ENCODE data around the gene INTS2.

Gene INTS2

GRCh38 chr17:61966191-61966590 lies 38.4 kb upstream of the INTS2 start:
- TF ChIP-seq CTCF (IDR thresholded peaks at IDR 0.05; ENCODE audit: low read depth, low read length), result no peak

DNA sequence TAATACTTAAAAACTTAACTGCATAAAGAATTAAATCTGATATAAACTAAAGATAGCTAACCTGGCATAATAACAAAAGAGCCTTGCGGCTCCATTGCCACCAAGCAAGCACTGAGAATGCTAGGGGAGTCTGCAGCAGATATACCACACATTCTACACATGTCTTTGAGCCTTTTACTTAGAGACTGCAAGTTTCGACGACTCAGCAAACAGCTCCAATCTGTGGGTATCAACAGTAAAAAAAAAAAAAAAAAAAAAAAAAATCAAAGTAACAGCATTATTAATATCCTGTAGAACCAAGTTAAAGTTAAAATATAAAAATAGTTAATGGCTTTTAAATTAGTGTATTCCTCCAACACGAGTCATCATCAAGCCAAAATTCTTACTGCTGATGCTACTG lies 27.8 kb upstream of the INTS2 start:
- H3K4me3 ChIP-seq (ENCODE audit: low read depth, low read length), result no peak overlapping the region
- no peak for TF ChIP-seq CTCF (IDR thresholded peaks at IDR 0.05; ENCODE audit: low read depth, low read length)

More at GRCh38 chr17:61966191-61966590, 38.4 kb upstream of the INTS2 start:
- no peak overlapping the region for H3K4me3 ChIP-seq (ENCODE audit: low read depth, low read length)

DNA sequence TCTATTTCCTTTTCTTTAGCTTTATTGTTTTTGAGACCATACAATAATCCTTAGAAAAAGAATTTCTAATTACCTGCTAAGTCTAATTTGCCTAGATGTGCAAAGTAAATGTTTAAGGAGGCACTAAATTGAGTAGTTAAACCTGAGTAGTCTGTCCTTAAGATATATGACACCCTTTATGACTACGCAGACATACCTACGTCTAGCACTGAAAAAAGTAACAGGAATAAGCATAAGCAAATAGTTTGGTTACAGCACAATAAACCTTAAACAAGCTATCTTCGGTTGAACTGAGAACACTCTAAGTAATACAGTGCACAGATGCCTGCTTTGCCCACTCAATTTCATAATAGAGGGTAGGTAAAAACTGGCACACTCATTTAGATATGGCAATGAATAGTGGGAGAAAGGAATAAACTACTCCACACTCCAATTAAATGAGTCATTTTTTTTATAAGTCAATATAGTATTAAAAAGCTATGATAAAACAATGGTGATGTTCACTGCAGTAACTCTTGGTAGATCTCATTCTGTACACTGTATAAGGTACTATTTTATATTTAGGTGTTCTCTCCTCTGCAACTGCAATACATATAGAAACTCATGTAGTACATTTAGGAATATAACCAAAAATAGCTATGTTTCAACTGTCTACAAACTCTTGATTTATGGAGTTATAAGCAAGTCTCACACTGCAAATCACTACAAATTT lies 19.7 kb upstream of the INTS2 start:
- H3K4me3 ChIP-seq (ENCODE audit: low read depth, low read length), result no peak overlapping the region
- no peak for TF ChIP-seq CTCF (IDR thresholded peaks at IDR 0.05; ENCODE audit: low read depth, low read length)

- TF ChIP-seq CTCF (IDR thresholded peaks at IDR 0.05; ENCODE audit: low read depth, low read length), result no peak
- H3K4me3 ChIP-seq (ENCODE audit: low read depth, low read length), result no peak overlapping the region
Measured at GRCh38 chr17:61946359-61946758, 18.6 kb upstream of the INTS2 start.

DNA sequence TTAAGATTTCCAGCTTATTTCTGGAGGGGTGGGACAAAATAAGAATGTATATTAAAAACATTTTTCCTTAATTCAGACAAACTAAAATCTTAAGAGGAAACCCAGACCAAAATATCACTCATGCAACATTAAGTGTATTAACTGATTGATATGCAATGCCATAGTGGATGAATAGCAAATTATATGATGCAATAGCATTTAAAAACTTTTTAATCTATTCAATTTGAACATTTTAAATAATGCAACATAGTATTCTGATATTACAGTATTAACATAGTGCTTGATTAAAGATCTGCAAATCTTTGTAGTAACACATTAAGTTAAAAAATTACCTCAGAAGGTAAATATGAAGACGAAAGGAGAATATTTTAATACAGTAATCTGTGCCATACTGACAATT lies 15.3 kb upstream of the INTS2 start:
- no peak overlapping the region for H3K4me3 ChIP-seq (ENCODE audit: low read depth, low read length)
- no peak for TF ChIP-seq CTCF (IDR thresholded peaks at IDR 0.05; ENCODE audit: low read depth, low read length)

DNA sequence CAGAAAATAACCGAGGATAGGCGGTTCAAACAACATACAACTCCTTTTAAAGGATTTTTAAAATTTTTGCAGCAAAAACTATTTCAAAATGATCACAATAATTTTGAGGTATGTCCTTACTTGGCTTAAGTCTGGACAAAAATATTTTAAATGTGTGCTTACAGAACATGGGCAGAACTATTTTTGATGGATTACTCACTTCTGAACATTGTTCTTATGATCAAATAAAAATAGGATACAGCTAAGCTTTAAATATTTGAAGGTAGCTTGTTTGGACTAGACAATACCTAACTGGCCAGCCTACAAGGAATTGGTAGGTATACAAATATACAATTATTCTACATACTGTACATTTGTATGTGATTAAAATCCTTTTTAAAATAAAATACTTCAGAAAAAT lies 14.3 kb upstream of the INTS2 start:
- TF ChIP-seq CTCF (IDR thresholded peaks at IDR 0.05; ENCODE audit: low read depth, low read length), result no peak
- no peak overlapping the region for H3K4me3 ChIP-seq (ENCODE audit: low read depth, low read length)

GRCh38 chr17:61928101-61928436 lies 287 bp upstream of the INTS2 start:
- no peak for TF ChIP-seq CTCF (IDR thresholded peaks at IDR 0.05; ENCODE audit: low read depth, low read length)
- peak overlapping the region; percentile 80 for H3K4me3 ChIP-seq (ENCODE audit: low read depth, low read length)
